HuH-7 (cell line): ENCODE results near the gene NFATC3.

Source experiments
- DNase-seq: peaks from one replicate; pipeline ENCODE4 v3.0.0; 2011; ENCODE audit warnings: low spot score

Gene NFATC3

DNA sequence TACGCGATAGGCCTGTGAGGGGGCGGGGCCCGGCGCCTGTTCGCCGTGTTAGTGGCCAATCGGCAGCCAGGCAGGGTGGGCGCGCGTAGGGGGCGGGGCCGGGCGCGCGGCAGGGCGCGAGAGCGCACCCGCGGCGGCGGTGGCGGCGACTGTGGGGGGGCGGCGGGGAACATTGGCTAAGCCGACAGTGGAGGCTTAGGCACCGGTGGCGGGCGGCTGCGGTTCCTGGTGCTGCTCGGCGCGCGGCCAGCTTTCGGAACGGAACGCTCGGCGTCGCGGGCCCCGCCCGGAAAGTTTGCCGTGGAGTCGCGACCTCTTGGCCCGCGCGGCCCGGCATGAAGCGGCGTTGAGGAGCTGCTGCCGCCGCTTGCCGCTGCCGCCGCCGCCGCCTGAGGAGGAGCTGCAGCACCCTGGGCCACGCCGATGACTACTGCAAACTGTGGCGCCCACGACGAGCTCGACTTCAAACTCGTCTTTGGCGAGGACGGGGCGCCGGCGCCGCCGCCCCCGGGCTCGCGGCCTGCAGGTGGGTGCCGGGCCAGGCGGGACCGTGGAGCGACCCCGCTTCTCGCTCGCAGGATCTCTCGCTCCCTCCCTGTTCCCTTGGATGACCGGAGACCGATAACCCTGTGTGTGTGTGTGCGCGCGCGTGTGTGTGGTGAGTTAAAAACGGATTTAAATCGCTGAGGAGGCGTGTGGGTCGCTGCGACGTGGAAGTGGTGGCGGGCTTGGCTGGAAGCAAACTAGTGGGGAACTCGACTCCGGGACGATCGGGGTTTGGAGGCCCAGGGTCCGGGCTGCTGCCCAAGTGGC, at the start of gene NFATC3:
NFATC3 (plus strand) TSS at position 112 of the 813 bp plus-strand sequence; CDS start at position 424, 312 bp downstream.
- DNase-seq: peak; percentile 90

DNA sequence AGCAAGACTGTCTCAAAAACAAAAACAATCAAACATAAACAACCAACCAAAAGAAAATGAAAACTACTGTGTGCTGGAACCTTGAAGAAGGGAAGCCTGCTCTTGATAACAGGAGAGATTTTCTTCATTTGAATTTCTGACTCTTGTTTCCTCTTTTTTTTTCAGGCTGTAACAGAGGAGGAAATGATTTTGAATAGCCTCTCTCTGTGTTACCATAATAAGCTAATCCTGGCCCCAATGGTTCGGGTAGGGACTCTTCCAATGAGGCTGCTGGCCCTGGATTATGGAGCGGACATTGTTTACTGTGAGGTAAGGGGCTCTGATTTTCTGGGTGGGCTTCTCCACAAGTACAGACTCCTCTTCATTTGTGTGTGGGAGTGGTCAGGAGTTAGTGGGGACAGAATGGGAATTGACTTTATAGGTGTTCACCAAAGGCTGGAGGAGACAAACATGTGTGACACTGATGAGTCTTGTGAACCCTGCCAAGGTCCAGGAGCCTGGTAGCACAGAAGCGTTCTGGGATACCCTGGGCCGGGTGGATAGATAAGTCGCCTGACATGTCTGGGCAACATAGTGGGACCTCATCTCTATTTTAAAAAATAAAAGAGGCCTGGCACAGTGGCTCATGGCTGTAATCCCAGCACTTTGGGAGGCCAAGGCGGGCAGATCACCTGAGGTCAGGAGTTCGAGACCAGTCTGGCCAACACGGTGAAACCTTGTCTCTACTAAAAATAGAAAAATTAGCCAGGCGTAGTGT, 47.2 kb upstream of the NFATC3 start:
- DNase-seq: no peak

DNA sequence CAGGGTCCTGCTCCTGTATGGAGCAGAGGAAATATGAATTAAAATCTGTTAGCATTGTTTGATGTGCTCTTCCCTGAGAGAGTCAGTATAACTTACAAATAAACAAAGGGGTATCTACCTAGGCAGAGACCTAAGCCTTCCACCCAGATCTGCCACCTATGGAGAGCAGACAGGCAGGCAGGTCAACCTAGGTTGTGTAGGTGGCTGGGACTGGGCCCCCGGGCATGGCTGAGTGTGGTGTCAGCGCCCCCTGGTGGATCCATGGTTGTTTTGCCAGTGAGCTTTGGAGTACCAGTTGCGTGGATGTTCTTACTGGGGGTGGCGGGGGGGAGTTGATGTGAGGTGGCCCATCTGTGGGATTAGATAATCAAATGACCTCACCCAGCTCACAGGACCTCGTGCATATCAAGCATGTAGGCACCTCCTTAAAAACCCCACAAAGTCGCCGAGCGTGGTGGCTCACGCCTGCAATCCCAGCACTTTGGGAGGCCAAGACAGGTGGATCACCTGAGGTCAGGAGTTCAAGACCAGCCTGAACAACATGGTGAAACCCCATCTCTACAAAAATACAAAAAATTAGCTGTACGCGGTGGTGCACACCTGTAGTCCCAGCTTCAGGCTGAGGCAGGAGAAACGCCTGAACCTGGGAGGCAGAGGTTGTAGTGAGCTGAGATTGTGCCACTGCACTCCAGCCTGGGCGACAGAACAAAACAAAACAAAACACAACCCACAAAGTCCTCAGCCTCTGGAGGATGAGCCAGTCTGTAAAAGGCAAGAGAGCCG, 44.5 kb upstream of the NFATC3 start:
- DNase-seq: peak; percentile 91

DNA sequence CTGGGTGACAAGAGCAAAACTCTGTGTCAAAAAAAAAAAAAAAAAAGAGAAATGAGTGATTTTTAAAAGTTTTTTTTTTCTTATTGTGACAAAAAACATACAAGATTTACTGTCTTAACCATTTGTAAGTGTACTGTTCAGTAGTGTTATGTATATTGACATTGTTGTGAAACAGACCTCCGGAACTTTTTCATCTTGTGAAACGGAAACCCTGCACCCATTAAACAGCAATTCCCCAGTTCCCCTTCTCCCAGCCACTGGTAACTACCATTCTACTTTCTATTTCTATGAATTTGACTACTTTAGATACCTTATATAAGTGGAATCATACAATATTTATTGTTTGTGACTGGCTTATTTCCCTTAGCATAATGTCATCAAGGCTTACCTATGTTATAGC, 43.4 kb upstream of the NFATC3 start:
- no peak for DNase-seq

DNA sequence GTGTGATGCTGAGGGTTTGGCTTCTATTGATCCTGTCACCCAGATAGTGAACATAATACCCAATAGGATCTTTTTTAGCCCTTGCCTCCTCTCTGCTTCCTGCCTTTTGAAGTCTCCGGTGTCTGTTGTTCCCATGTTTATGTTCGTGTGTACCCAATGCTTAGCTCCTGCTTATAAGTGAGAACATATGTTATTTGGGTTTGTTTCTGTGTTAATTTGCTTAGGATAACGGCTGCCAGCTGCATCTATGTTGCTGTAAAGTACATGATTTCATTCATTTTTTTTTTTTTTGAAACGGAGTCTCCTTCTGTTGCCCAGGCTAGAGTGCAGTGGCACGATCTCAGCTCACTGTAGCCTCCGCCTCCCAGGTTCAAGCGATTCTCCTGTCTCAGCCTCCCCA, 39.1 kb upstream of the NFATC3 start:
- DNase-seq: no peak

DNA sequence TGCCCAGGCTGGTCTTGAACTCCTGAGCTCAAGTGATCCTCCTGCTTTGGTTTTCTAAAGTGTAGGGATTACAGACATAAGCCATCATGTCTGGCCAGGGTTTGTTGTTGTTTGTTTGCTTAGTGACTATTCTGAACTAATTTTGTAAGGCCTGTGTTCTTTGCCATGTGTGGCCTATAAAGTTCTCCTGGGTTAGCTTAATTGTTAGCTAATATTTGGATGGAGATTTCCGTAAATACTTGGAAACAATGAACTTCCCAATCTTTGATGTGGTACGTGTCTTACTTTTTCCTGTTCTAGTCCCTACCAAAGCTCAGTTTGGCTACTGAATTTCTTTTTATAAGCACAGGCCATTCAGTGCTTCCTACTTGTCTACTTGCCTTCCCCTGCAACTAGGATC, 37.2 kb upstream of the NFATC3 start:
- no peak for DNase-seq

DNA sequence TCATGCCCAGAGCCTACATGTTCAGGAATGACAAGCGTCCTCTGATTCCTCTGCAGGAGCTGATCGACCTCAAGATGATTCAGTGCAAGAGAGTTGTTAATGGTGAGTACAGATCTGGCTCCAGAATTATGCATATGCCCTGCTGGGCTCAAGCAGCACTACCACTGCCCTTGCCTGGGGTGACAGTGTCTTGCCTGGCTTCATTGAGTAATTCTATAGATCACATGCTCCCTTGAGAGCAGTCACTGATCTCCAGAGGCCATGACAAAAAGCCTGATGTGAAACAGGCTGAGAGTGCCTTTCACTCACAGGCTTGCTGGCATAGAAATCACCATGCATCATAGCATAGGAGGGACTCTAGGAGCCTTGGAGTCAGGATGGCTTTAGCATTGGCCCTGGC, 35.7 kb upstream of the NFATC3 start:
- DNase-seq: no peak

DNA sequence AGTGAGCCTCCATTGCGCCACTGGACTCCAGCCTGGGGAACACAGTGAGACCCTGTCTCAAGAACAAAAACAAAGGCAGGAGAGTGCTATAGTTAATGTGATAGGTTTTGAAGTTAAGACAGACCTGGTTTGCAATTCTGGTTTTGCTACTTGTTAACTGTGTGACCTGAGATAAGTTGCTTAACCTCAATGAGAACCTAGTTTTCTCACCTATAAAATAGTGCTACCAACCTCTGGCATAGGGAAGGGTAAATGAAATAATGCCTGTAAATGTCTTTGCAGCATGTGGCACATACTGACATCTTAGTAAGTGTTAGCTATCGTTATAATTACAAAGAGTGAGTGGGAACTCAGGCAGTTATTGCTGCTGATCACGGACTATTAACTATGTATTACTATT, 29.8 kb upstream of the NFATC3 start:
- DNase-seq: no peak

DNA sequence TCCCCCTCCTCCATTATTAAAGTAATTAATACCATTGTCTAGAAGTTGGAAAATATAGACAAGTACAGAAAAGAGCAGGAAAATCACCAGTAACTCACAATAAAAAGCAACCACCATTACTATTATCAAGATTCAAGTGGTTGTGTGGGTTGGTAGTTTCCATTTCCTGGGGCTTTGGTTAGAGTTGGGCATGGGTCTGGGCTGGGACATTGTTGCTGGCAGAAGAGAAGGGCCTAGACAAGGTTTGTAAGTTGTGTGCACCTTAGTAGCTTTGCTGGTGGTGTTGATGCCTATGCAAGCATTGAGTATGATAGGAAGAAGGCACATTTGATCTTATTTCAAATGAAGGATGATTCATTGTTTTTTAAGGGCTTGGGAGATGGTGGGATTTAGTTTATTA, 25.4 kb upstream of the NFATC3 start:
- no peak for DNase-seq

DNA sequence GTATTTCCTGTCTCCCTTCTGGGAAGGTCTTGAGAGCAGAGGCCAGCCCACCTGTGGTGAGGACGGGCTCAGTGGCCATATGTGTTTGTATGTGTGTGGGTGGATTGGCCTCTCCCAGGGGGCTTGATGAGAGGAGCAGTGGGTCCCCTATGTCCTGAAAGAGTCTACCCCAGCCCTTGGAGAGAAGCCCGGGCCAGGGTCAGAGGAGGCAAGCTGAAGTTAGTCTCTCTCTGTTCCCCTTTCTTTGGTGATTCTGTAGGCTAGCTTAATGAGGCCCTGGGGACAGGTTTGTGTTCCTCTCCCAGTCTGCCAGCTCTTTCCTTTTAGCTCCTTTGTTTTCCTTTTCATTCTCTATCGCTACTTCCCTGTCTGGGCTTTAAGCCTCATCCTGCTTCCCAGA, 23.8 kb upstream of the NFATC3 start:
- no peak for DNase-seq

DNA sequence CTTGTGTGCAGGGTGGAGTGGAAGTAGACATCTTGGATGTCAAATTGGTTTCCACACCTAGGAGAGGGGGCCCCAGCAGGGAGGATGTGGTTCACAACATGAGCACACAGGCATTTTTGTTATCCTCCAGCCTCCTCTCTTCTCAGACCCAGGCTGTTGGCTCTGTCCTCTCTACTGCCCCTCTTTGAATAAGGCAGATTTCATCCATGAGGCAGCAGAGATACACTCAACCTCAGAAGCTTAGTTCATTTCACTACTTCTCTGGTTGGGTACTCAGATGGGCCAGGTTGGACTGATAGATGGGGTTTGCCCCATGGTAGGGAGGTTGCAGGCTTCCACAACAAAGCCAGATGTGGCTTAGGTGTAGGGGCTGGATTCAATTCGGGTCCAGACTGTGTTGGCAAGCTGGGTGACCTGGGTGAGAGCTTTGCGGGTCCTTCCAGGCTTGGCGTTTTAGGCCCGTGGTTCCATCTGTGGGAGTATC, 22.2 kb upstream of the NFATC3 start:
- DNase-seq: no peak

DNA sequence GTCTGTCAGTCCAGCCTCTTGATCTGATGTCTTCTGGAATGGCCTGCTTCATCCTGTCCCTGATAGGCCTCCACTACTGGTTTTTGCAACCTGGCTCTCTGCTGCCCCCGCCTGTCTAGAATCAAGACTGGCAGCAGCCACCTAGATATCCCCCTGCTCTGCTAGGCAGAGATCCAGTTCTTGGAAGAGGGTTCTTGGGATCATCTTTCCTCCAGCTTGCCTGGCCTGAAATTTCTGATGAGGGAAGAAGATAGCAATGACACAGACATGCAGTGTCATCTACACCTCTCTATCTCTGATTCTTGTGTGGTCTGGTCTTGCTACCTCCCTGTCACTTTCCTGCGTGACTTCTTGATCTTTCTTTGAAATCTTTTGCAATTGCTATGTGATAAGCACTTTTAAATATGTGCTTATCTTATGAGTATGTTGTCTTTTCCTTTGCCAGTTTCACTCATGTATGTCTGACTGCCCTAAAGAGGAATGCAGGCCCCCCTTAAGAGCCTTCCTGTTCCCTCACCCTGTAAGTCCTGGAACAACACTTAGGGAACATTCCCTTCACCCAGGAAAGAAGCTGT, 20.3 kb upstream of the NFATC3 start:
- peak; percentile 88 for DNase-seq

DNA sequence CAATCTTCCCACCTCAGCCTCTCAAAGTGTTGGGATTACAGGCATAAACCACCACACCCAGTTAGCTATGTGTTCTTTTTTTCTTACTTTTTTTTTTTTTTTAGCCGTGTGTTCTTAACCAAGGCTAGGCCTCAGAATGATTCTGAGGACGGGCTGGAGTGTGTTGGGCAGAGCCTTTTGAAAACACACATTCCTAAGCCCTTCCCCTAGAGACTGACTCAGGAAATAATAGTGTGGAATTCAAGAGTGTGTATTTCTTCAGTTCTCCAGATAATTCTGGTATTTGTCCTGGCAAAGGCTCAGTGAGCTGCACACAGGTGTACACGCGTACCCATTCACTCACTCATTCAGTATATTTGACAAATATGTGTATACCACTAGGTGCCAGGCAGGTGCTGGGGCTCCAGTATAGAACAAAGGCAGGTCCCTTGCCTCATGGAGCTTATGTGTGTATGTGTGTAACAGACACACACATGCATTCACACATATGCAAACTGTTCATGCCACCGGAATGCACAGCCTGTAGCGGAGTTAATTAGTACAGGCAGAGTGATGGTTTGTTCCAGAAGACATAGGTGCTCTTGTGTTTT, 19.4 kb upstream of the NFATC3 start:
- no peak for DNase-seq

DNA sequence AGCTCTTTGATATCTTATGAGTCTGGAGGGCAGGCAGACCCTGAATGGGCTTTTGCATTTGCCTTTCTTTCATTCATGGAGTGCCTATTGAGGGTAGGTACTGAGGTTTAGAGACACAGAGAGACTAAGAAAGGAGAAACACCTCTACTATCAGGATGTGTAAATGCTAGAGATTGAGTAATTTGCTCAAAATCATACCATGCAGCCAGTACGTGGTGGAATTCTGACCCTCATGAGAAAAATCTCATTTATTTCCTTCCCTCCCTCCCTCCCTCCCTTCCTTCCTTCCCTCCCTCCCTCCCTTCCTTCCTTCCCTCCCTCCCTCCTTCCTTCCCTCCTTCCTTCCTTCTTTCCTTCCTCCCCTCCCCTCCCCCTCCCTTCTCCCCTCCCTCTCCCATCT, 18.4 kb upstream of the NFATC3 start:
- no peak for DNase-seq

DNA sequence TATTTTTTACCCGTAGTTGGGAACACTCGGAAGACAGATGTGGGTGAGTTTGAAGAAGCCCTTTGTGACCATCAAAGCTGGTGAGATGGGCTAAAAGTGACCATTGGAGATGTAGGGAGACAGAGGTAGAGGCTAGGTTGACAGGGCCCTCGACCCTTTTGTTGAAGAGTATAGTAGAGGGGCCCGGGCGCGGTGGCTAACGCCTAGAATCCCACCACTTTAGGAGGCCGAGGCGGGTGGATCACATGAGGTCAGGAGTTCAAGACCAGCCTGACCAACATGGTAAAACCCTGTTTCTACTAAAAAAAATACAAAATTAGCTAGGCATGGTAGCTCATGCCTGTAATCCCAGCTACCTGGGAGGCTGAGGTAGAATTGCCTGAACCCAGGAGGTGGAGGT, 16.2 kb upstream of the NFATC3 start:
- DNase-seq: no peak

DNA sequence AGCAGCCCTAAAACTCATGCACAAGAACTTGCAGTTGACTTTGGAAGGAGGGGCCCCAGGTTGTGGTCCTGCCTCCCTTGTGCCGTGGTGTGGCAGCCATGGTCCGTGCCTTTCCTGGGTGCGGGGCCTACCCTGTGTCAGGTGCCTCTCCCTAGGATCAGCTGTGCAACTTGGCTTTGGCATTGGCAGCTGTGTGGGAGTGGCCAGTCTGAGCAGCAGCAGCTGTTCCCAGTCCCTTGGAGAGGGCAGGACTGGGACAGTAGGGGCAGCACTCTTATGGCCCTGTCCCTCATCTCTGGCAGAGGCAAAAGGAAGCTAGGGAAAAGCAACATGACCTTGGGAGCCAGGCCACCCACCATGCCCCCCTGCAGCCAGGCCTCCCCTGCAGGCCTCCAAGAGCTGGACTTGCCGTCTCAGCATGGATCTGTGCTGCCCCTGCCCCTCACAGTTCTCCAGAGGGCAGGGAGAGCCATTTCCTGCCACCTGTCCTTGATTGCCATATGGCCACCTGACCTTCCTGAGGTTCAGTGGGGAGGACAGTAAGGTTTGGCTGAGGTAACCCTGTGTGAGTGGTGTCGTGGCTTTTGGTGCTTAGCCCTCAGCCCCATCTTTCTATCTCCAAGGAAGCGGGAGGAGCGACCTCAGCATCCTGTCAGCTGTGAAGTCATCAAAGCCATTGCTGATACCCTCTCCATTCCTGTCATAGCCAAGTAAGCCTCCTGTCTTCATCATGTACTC, 15.5 kb upstream of the NFATC3 start:
- DNase-seq: no peak

DNA sequence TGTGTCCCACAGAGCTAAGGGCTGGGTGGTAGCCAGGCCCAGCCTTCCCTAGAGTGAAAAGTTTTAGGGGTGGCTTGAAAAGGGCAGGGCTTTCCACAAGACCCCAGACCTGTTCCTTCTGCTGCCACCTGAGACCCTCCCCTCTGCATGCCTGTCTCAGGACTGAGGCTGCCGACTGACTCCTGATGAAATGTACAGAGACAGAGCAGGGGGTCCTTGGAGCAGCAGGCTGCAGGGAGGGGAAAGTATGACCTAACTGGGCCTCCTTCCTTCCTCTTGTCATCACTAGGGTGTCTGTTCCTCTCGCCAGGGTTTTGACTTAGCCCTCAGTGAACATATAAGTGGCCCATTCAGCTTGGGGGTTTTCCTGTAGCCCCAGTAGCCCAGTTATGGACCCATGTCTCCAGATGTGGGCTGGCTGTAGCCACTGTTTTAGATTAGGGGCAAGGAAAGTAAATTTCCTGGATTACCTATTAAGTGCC, 14.9 kb upstream of the NFATC3 start:
- DNase-seq: no peak

DNA sequence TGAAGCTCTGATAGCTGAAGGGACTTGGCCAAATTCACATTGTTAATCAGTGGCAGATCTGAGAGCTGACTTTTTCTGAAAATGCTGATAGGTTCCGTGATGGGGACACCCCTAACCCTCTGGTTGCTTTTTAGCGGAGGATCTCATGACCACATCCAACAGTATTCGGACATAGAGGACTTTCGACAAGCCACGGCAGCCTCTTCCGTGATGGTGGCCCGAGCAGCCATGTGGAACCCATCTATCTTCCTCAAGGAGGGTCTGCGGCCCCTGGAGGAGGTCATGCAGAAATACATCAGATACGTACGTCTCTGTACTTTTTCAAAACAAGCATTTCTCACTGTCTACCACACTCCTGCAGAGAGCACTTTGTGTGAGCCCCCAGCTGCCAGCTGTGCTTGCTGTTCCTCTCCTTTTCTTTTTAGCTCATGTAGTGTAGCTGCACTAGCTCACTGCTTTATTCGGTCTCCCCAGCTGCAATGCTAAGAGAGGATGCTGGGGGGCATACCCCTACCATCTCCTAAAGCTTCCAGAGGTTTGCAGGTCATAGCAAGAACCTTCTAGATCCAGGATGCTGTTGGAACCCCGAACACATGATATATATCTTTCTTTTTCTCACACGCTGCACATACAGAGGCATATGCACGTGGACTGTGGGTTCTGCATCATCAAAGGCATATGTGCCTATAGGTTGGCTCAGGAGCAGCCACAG, 14.2 kb upstream of the NFATC3 start:
- DNase-seq: no peak

DNA sequence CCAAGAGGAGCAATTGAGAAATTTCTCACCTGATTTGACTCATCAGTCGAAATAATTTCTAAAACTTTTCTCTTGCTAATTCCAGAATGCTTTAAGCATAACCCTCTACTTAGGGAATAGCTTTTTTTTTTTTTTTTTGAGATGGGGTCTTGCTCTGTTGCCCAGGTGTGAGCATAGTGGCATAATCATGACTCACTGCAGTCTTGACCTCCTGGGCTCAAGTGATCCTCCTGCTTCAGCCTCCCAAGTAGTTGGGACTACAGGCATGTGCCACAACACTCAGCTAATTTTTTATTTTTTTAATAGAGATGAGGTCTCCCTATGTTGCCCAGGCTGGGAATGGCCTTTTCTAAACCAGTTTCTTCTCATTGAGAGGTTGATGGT, 13.7 kb upstream of the NFATC3 start:
- DNase-seq: no peak

DNA sequence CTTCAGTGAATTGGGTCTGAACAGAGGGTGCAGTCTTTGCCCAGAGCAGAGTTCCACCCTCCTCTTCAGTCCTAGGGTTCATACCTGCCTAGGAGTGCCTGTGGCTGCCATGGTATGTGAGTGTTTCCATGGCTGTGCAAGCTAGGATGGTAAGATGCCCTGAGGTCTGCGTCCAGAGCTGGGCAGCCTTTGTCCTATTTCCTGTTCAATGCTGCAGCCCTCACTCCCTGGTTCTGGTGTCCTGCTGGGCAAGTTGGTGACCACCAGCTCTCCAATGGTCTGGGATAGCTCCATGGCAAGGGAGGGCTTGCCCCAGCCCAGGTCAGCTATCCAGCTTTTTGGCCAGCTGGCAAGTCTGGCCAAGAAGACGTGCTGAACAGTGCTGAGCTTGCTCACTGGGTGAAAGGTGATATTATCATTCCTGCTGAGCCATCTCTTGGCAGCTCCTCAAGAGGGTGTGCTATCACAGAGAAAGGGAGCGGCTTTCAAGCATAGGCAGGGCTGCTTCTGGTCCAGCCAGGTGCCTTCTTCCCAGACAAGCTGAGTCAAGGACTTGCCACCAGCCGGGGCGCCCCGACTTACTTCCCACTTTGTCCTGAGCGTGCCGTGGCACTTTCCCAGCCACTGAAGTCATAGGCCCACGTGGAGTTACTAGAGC, 13.0 kb upstream of the NFATC3 start:
- no peak for DNase-seq
